C4-2B (cell line): ENCODE results near the gene IKZF4.

Experiments
- CTCF ChIP-seq: fragments of 450-650 bp; conservative IDR thresholded peaks from 2 replicates; pipeline ENCODE4 v1.5.1; 2017; ENCODE audit warnings: mild to moderate bottlenecking
- ZFX ChIP-seq: fragments of 450-650 bp; IDR thresholded peaks from 2 replicates; pipeline ENCODE4 v1.6.1; 2017

GRCh38 chr12:56078427-56078826 is 57.6 kb downstream of the IKZF4 start:
- TF ChIP-seq CTCF (no peak), ZFX (no peak)
